GM12874 (cell line): ENCODE results near the gene DIP2C.

Source experiments
- CTCF ChIP-seq: IDR thresholded peaks from 2 replicates; pipeline ENCODE4 v1.5.1; 2011; ENCODE audit warnings: low read depth, mild to moderate bottlenecking, control low read depth, low read length, moderate library complexity; ENCODE audit not compliant: insufficient read depth

DIP2C gene

GRCh38 chr10:646118-646524 is 43.3 kb downstream of the DIP2C start:
- TF ChIP-seq CTCF: no peak

- no peak for TF ChIP-seq CTCF
Measured at GRCh38 chr10:644943-645334, 44.5 kb downstream of the DIP2C start.

GRCh38 chr10:644076-644942 is 45.2 kb downstream of the DIP2C start:
- TF ChIP-seq CTCF: no peak

GRCh38 chr10:642186-642890 is 47.1 kb downstream of the DIP2C start:
- TF ChIP-seq CTCF: no peak

GRCh38 chr10:641149-642010 is 48.1 kb downstream of the DIP2C start:
- TF ChIP-seq CTCF: no peak

- TF ChIP-seq CTCF: no peak
Measured at GRCh38 chr10:640673-641045, 48.8 kb downstream of the DIP2C start.
